GM12801 (cell line): ENCODE data around the gene TMEM108.

ENCODE experiments used
- CTCF ChIP-seq: IDR thresholded peaks from one replicate; pipeline ENCODE4 v1.5.1; 2011; ENCODE audit warnings: control low read depth; ENCODE audit not compliant: insufficient read length; ENCODE audit errors: extremely low read depth

The TMEM108 gene

GRCh38 chr3:133136114-133137041 lies 98.2 kb downstream of the TMEM108 start:
- TF ChIP-seq CTCF: no peak

- TF ChIP-seq CTCF: no peak
These were observed 99.1 kb downstream of the TMEM108 start for GRCh38 chr3:133137042-133137996.

GRCh38 chr3:133138017-133138416 lies 99.8 kb downstream of the TMEM108 start:
- no peak for TF ChIP-seq CTCF

GRCh38 chr3:133152056-133152455 lies 113.9 kb downstream of the TMEM108 start:
- no peak for TF ChIP-seq CTCF

- no peak for TF ChIP-seq CTCF
These were observed 114.6 kb downstream of the TMEM108 start for GRCh38 chr3:133152681-133153220.

- TF ChIP-seq CTCF: no peak
These were observed 115.2 kb downstream of the TMEM108 start for GRCh38 chr3:133153382-133153781.

GRCh38 chr3:133157716-133158115 lies 119.5 kb downstream of the TMEM108 start:
- TF ChIP-seq CTCF: no peak
